Panc1 (cell line): ENCODE measurements around the gene SLC25A43. TPM values are rescaled to one million over a fixed set of nuclear protein-coding genes. Genes with fewer than 3 reads are reported as not detected.

Experiments
- ATAC-seq: fragments of 200-7000 bp; cut with Tn5 transposase; 2 replicates; pipeline ENCODE4 v1.9.1; 2020; ENCODE audit warnings: mild to moderate bottlenecking, moderate library complexity
- BruUV-seq: library from RNA; stranded (reverse); fragments of 400-500 nt; replicated peaks from 2 replicates; lab custom pipeline; 2021; lab: Mats Ljungman, UMichigan
- CTCF ChIA-PET: fragments of 300-600 bp; sonication (Branson Sonifier 250); formaldehyde crosslinking; loops from one replicate; lab custom pipeline; 2022; ENCODE audit warnings: antibody characterized with exemption; lab: Charles Lee
- POLR2A ChIA-PET: fragments of 300-600 bp; sonication (Branson Sonifier 250); formaldehyde crosslinking; loops from one replicate; lab custom pipeline; 2022; ENCODE audit warnings: antibody characterized with exemption; lab: Charles Lee
- DNase-seq: peaks from one replicate; pipeline ENCODE4 v3.0.0-alpha.2; 2010; ENCODE audit warnings: low read depth, low spot score
- H3K27ac ChIP-seq: 2 replicates; pipeline ENCODE4 v1.5.1; 2011; ENCODE audit warnings: mild to moderate bottlenecking, low read length, inconsistent platforms
- H3K27me3 ChIP-seq: fragments of 200-500 bp; sonication (Bioruptor generic); 2 replicates; pipeline ENCODE4 v1.6.0; 2014; ENCODE audit warnings: low read length, inconsistent platforms; ENCODE audit not compliant: control insufficient read depth, insufficient read depth
- H3K36me3 ChIP-seq: fragments of 200-500 bp; sonication (Bioruptor generic); 2 replicates; pipeline ENCODE4 v1.5.1; 2014; ENCODE audit warnings: inconsistent platforms, mild to moderate bottlenecking, low read length, moderate library complexity; ENCODE audit not compliant: control insufficient read depth, insufficient read depth
- H3K4me1 ChIP-seq: 2 replicates; pipeline ENCODE4 v1.5.1; 2011; ENCODE audit warnings: inconsistent platforms, mild to moderate bottlenecking, low read length, moderate library complexity; ENCODE audit not compliant: control insufficient read depth, insufficient read depth
- H3K4me3 ChIP-seq, 2 experiments: 2 replicates each; pipeline ENCODE4 v1.5.1; 2011 to 2012; ENCODE audit warnings: low read depth in 2 of 2, low read length in 2 of 2, mild to moderate bottlenecking in 2 of 2, inconsistent platforms in 1 of 2, moderate library complexity in 1 of 2
- H3K9me3 ChIP-seq: fragments of 200-500 bp; sonication (Bioruptor generic); 2 replicates; pipeline ENCODE4 v1.5.1; 2014; ENCODE audit warnings: low read depth, mild to moderate bottlenecking, inconsistent platforms, low read length, moderate library complexity; ENCODE audit not compliant: control insufficient read depth, insufficient read depth
- CTCF ChIP-seq: fragments of 450-650 bp; IDR thresholded peaks from 2 replicates; pipeline ENCODE4 v1.5.1; 2017; ENCODE audit warnings: mild to moderate bottlenecking
- POLR2AphosphoS5 ChIP-seq: IDR thresholded peaks from 2 replicates; pipeline ENCODE4 v1.6.1; 2012; ENCODE audit warnings: mild to moderate bottlenecking, low read depth, low read length, moderate library complexity
- REST ChIP-seq, 2 experiments: IDR thresholded peaks; 2 replicates each; pipeline ENCODE4 v1.6.1; 2011 to 2012; ENCODE audit warnings: low read depth in 2 of 2, control low read depth in 1 of 2, low read length in 1 of 2, mild to moderate bottlenecking in 1 of 2, moderate library complexity in 1 of 2; ENCODE audit not compliant: insufficient read depth in 1 of 2
- SIN3A ChIP-seq: IDR thresholded peaks from 2 replicates; pipeline ENCODE4 v1.6.1; 2012; ENCODE audit warnings: low read depth, mild to moderate bottlenecking, low read length, moderate library complexity, borderline replicate concordance; ENCODE audit not compliant: insufficient read depth
- TCF7L2 ChIP-seq: IDR thresholded peaks from 2 replicates; pipeline ENCODE4 v1.6.1; 2011; ENCODE audit warnings: mild to moderate bottlenecking, low read depth, low read length, inconsistent platforms
- in situ Hi-C: cut with HindIII; loops from 2 replicates; pipeline ENCODE4 v1.10.0; 2016; ENCODE audit warnings: low sequenced_read_pairs, low pct_unique_long_range_greater_than_20kb
- intact Hi-C: fragments of 100-400 bp; cut with micrococcal nuclease; formaldehyde crosslinking; loops from one replicate; pipeline ENCODE4 v1.10.0; 2022; ENCODE audit not compliant: unreplicated experiment
- total RNA-seq: library from RNA; stranded (reverse); gene quantifications from one replicate; pipeline ENCODE4 v1.2.1, GENCODE V29; 2021; ENCODE audit not compliant: unreplicated experiment

SLC25A43 gene
- total RNA-seq, 1 experiment from 2014 or later: 35.5 TPM

DNA sequence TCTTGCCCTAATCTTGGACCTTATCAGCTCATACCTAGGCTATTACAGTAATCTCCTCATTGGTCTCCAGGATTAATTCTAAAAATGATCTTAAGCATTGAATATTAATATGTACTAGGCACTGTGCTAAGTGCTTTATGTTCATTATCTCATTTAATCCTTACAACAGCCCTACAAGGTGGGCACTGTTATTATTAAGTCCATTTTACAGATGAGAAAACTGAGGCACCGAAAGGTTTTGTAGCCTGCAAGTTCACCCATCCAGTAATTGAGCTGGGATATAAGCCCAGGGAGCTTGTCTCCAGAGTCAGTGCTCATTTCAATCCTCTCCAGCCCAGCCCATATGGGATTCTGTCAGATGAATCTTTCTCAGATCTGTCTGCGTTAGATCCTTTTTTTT, 20.8 kb downstream of the SLC25A43 start:
- intact Hi-C loops: no loop called here
- H3K27ac ChIP-seq: no peak overlapping the region
- DNase-seq: no peak
- H3K36me3 ChIP-seq: no peaks in the 10 kb centered on the region
- H3K4me3 ChIP-seq: no peak overlapping the region
- ChIA-PET POLR2A (no interaction called here), CTCF (interaction anchor here (0.5 kb wide), 1 partner anchor 21 kb away, joined by 5 read pairs; the partner anchor contains the start of gene SLC25A43)
- no peaks in the 10 kb centered on the region for H3K27me3 ChIP-seq
- TF ChIP-seq SIN3A (no peak), POLR2AphosphoS5 (no peak), REST (IDR thresholded peaks at IDR 0.05; ENCODE audit: insufficient read depth in 1 of 2, low read depth in 2 of 2, low read length in 1 of 2) (no peak), TCF7L2 (no peak), CTCF (no peak)
- no peak for ATAC-seq
- no TSS peak for BruUV-seq
- no peaks in the 10 kb centered on the region for H3K4me1 ChIP-seq
- in situ Hi-C loops: no loop called here
- no peaks in the 10 kb centered on the region for H3K9me3 ChIP-seq

- DNase-seq: no peak
- in situ Hi-C loops (no loop called here), intact Hi-C loops (no loop called here)
- BruUV-seq: no TSS peak
- ATAC-seq: no peak
- no peaks in the 10 kb centered on the region for H3K36me3 ChIP-seq
- H3K27me3 ChIP-seq: no peaks in the 10 kb centered on the region
- ChIA-PET CTCF (no interaction called here), POLR2A (no interaction called here)
- H3K4me1 ChIP-seq: no peaks in the 10 kb centered on the region
- TF ChIP-seq REST (IDR thresholded peaks at IDR 0.05; ENCODE audit: insufficient read depth in 1 of 2, low read depth in 2 of 2, low read length in 1 of 2): no peak
- no peak overlapping the region for H3K27ac ChIP-seq
- H3K4me3 ChIP-seq: no peak overlapping the region
- H3K9me3 ChIP-seq: no peaks in the 10 kb centered on the region
These were observed 22.0 kb downstream of the SLC25A43 start for GRCh38 chrX:119421016-119421705.
